Hepatocyte (in vitro differentiated cells): ENCODE measurements around the gene FREM1.

Source experiments
- EZH2 ChIP-seq: fragments of 200-600 bp; sonication (generic); IDR thresholded peaks from 2 replicates; pipeline ENCODE4 v1.6.1; 2016; ENCODE audit warnings: antibody characterized with exemption, mild to moderate bottlenecking, borderline replicate concordance
- TF ChIP-seq, protein P1 (sequence below): fragments of 200-600 bp; sonication (generic); IDR thresholded peaks from 2 replicates; pipeline ENCODE4 v1.5.1; 2016; ENCODE audit warnings: antibody characterized with exemption, mild to moderate bottlenecking; ENCODE audit not compliant: poor library complexity

DNA sequence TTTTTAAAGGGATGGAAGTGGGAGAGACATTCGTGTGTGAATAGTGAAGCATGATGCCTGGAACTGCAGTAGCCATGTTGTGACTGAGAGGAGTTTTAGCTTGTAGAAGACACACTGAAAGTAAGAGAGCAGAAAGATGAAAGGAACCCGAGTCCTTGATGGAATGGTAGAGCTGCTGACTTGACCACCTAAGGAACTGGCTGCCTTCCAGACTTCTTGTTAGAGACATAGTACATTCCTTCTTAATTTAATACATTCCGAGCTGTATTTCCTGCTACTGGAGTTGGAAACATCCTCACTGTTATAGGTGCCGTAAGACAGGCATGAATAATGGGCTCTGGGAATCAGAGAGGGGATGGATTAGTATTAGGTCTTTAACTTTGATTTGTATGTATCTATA lies 195.1 kb downstream of the FREM1 start:
- TF ChIP-seq, protein P1, sequence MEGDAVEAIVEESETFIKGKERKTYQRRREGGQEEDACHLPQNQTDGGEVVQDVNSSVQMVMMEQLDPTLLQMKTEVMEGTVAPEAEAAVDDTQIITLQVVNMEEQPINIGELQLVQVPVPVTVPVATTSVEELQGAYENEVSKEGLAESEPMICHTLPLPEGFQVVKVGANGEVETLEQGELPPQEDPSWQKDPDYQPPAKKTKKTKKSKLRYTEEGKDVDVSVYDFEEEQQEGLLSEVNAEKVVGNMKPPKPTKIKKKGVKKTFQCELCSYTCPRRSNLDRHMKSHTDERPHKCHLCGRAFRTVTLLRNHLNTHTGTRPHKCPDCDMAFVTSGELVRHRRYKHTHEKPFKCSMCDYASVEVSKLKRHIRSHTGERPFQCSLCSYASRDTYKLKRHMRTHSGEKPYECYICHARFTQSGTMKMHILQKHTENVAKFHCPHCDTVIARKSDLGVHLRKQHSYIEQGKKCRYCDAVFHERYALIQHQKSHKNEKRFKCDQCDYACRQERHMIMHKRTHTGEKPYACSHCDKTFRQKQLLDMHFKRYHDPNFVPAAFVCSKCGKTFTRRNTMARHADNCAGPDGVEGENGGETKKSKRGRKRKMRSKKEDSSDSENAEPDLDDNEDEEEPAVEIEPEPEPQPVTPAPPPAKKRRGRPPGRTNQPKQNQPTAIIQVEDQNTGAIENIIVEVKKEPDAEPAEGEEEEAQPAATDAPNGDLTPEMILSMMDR = no peak
- no peak for TF ChIP-seq EZH2
